Psoas muscle (tissue), 8 donors: ENCODE measurements around the gene NR1D2. TPM values are rescaled to one million over a fixed set of nuclear protein-coding genes. Genes with fewer than 3 reads are reported as not detected.

Source experiments
- ATAC-seq, 4 donors: fragments of 200-7000 bp; cut with Tn5 transposase; one replicate each; pipeline ENCODE4 v1.9.1; 2020; ENCODE audit warnings: moderate library complexity in 3 of 4, mild to moderate bottlenecking in 2 of 4
- DNase-seq, 2 donors: peaks; one replicate each; pipeline ENCODE4 v3.0.0-alpha.2; 2020
- H3K27ac ChIP-seq: fragments of 200-600 bp; one replicate; pipeline ENCODE4 v1.8.0; 2022
- H3K27me3 ChIP-seq, 3 donors: fragments of 200-600 bp in 1 of 3; one replicate each; pipeline versions ENCODE4 v1.6.1 to v1.8.0; 2013 to 2022; ENCODE audit warnings: low read length in 2 of 3, mild to moderate bottlenecking in 2 of 3, moderate library complexity in 1 of 3; ENCODE audit not compliant: insufficient read depth in 3 of 3
- H3K36me3 ChIP-seq, 2 donors: fragments of 200-600 bp in 1 of 2; one replicate each; pipeline versions ENCODE4 v1.6.1 to v1.8.0; 2013 to 2022; ENCODE audit warnings: low read depth in 1 of 2, mild to moderate bottlenecking in 1 of 2, moderate library complexity in 1 of 2; ENCODE audit not compliant: insufficient read depth in 1 of 2
- H3K4me1 ChIP-seq: fragments of 200-600 bp; one replicate; pipeline ENCODE4 v1.8.0; 2022
- H3K4me3 ChIP-seq: fragments of 200-600 bp; one replicate; pipeline ENCODE4 v1.8.0; 2022; ENCODE audit warnings: mild to moderate bottlenecking
- H3K9me3 ChIP-seq: fragments of 200-600 bp; one replicate; pipeline ENCODE4 v1.8.0; 2022
- WGBS, 3 donors: extraction: QIAGEN DNeasy Blood & Tissue Kit; methylation state at CpG; one replicate each; pipeline versions ENCODE4 v1.1.6 to v1.1.7; 2013; 5-methylcytosine and 5-hydroxymethylcytosine counted together
- intact Hi-C, 2 donors: fragments of 100-400 bp; cut with DNase I; formaldehyde crosslinking; loops; one replicate each; pipeline versions ENCODE4 v1.11.0 to v1.14.2; 2022
- polyA plus RNA-seq, 3 donors: library from polyadenylated mRNA; stranded (reverse); fragments of 200-250 nt; gene quantifications; one replicate each; pipeline ENCODE4 v1.2.3, GENCODE V29; 2013
- total RNA-seq, 4 donors: library from RNA; stranded (reverse); fragmentation: NEBNext Ultra II Directional in 2 of 4; extraction: Animal tissue kit (Norgen Biotek cat#: 25700) in 2 of 4; gene quantifications; one replicate each; pipeline versions ENCODE4 v1.2.1 to v1.2.4, GENCODE V29; 2021 to 2023
- TF ChIP-seq, protein P1 (sequence below): fragments of 200-600 bp; IDR thresholded peaks from one replicate; pipeline ENCODE4 v1.8.0; 2022; ENCODE audit warnings: antibody characterized with exemption
- donor health status: healthy with polysubstance abuse.
- donor health status: DM: no; HTN: no; CAD: no; lungs with moderate emphysema.
- donor health status: Bipolar disorder and iron deficiency.
- donor health status: healthy.
- donor health status: DM: yes; HTN: yes; CAD: no.
- donor health status: DM: no; HTN: no; CAD: no.
- donor health status: DM: no; HTN: no; CAD: no.
- donor health status: DM: yes; HTN: yes; CAD: no.

Gene NR1D2
- total and polyA plus RNA-seq, 7 donors: 4.9 to 79.6 (median 31.7) TPM

DNA sequence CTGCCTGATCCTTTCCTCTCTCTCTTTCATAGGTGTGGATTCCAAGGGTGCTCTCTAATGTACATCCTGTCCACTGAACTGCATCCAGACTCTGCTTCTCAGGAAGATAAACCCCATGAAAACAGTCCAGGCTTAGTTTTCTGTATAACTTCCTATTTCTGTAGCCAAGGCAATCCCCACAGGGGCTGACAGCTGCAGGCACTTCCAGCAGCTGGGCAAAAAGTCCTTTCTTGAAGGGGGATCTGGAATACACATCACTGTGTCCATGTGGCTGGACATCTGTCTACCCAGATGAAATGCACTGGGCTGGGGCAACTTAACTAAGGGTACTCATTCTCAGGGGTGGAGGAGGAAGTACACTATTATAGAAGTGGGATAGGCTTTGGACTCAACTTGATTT lies 72.2 kb downstream of the NR1D2 start:
- Histone ChIP-seq H3K4me1 (no peaks in the 10 kb centered on the region), H3K9me3 (no peaks in the 10 kb centered on the region), H3K36me3 (no peaks in the 10 kb centered on the region), H3K27me3 (no peaks in the 10 kb centered on the region), H3K27ac (no peak overlapping the region), H3K4me3 (no peak overlapping the region)
- ATAC-seq: peak in 1 of 4 donors; percentile 36
- TF ChIP-seq, protein P1, sequence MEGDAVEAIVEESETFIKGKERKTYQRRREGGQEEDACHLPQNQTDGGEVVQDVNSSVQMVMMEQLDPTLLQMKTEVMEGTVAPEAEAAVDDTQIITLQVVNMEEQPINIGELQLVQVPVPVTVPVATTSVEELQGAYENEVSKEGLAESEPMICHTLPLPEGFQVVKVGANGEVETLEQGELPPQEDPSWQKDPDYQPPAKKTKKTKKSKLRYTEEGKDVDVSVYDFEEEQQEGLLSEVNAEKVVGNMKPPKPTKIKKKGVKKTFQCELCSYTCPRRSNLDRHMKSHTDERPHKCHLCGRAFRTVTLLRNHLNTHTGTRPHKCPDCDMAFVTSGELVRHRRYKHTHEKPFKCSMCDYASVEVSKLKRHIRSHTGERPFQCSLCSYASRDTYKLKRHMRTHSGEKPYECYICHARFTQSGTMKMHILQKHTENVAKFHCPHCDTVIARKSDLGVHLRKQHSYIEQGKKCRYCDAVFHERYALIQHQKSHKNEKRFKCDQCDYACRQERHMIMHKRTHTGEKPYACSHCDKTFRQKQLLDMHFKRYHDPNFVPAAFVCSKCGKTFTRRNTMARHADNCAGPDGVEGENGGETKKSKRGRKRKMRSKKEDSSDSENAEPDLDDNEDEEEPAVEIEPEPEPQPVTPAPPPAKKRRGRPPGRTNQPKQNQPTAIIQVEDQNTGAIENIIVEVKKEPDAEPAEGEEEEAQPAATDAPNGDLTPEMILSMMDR: no peak
- no peak for DNase-seq
- intact Hi-C loops: loop anchor here in 1 of 2 donors (10.0 kb wide), 1 partner anchor 87 kb away; no protein-coding TSS in a partner anchor

DNA sequence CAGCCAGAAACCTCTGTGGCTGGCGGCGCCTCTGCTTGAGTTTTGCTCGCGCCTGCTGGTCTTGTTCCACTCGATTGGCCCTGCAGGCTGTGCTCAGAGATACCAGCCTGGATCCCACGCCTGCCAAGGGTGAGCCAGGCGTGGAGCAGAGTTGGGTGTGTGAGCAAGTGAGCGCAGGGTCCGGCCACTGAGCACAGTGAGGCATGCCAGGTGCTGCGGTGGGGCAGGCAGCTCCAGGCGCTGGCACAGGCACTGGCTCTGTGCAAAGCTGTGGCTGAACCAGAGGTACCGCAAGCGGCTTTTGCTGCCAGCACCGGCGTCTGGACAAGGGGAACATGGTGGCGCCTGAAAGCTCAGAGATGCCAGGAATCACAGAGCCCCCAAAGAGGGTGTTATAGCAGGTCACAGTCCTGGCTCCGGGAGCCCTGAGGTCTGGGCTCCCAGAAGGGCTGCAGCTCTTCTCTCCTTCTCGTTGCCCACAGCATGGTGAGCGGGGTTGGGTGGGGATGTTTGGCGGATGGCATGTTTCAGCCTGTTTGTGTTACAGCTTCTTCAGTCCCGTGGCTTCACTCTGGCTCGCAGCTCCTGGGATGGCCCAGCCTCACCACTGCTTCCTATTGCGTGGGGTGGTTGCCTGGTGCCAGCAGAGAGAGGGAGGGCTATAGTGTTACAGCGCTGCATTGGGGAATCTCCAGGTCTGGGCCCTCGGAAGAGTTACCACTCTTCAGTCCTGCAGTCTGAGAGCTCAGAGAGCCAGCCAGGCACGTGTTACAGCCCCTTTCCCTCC lies 73.9 kb downstream of the NR1D2 start:
- H3K27ac ChIP-seq: no peak overlapping the region
- 86 to 95% (median 89%) methylated on average over 26 of the region's 26 CpGs for WGBS, 3 donors
- H3K4me3 ChIP-seq: no peak overlapping the region
- ATAC-seq (peak in 3 of 4 donors; percentile 39 to 71 (median 51)), DNase-seq (no peak)
- intact Hi-C loops: loop anchor here in 1 of 2 donors (10.0 kb wide), 1 partner anchor 86 kb away; no protein-coding TSS in a partner anchor
- H3K9me3 ChIP-seq: no peaks in the 10 kb centered on the region
- H3K36me3 ChIP-seq: no peaks in the 10 kb centered on the region
- no peaks in the 10 kb centered on the region for H3K27me3 ChIP-seq
- TF ChIP-seq, protein P1: no peak
- no peaks in the 10 kb centered on the region for H3K4me1 ChIP-seq

DNA sequence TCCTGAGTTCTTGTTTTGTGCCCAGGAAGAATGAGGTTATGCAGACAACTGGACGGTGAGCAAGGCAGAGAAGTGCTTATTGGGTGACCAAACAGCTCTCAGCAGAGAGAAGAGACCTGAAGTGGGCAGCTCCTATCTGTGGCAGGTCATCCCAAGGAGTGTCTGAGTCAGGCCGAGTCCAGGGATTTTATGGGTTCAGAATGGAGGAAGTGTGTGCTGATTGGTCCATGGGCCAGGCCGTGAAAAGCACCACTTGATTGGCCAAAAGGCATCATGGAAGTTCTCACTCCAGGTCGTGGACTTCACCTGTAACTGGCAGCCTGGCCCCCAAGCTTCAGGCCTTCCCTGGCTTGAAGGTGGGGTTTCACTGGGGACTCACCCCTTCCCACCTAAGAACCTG lies 74.5 kb downstream of the NR1D2 start:
- no peaks in the 10 kb centered on the region for H3K36me3 ChIP-seq
- H3K27me3 ChIP-seq: no peaks in the 10 kb centered on the region
- 69 to 88% (median 82%) methylated on average over 4 of the region's 4 CpGs for WGBS, 3 donors
- H3K4me3 ChIP-seq: no peak overlapping the region
- ATAC-seq (no peak), DNase-seq (no peak)
- intact Hi-C loops: loop anchor here in 1 of 2 donors (10.0 kb wide), 1 partner anchor 85 kb away; no protein-coding TSS in a partner anchor
- no peaks in the 10 kb centered on the region for H3K4me1 ChIP-seq
- TF ChIP-seq, protein P1: no peak
- H3K27ac ChIP-seq: no peak overlapping the region
- no peaks in the 10 kb centered on the region for H3K9me3 ChIP-seq

DNA sequence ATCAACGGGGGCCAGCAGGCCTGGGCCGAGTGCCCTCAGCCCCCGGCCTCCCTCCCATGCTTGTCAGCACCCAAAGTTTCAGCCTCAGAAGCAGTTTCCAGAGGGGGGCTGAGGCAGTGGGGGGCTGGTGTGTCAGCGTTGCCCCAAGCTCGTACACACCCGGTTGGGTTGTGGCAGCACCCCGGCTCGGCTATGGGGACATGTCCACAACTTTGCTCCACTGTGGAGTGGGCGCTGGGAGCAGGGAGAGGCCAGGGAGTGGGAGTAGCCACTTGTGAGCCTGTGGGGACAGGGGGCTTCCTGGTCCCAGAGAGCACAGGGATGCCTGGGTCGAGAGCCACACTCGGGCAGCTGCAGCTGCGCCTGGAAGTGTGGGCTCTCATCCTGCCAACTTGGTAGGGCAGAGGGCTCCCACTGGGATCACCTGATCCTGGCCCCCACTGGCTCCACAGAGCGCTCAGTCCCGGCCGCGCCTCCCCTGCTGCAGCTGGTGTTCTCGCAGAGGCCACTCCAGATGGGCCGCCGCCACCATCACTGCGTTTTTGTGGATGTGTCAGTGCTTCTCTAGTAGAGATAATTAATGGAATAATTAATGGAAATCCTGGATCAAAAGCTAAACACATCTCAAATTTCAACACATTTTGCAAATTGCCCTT lies 75.1 kb downstream of the NR1D2 start:
- Histone ChIP-seq H3K36me3 (no peaks in the 10 kb centered on the region), H3K27ac (no peak overlapping the region), H3K27me3 (no peaks in the 10 kb centered on the region), H3K4me1 (no peaks in the 10 kb centered on the region), H3K9me3 (no peaks in the 10 kb centered on the region), H3K4me3 (no peak overlapping the region)
- TF ChIP-seq, protein P1: no peak
- 92 to 96% (median 94%) methylated on average over 20 of the region's 20 CpGs for WGBS, 3 donors
- DNase-seq (no peak), ATAC-seq (no peak)
- intact Hi-C loops: no loop called here
